ENCODE results near the gene MAGOH.
"Not testable (repeated sequence)": the region's sequence is repeated elsewhere in the genome, so short reads cannot be mapped to it uniquely, and the experiment has no call there.

Gene MAGOH

GRCh38 chr1:53238197-53239155 is at the start of gene MAGOH:
Gene MAGOH, minus strand, starts transcription at chr1:53238518. Its CDS starts 70 bp downstream, at chr1:53238448.
- DNase-seq (ENCODE audit: low read depth): peak; percentile 87

GRCh38 chr1:53286955-53287354 is 48.6 kb upstream of the MAGOH start:
- no peak for DNase-seq (ENCODE audit: low read depth)

GRCh38 chr1:53285969-53286760 is 47.8 kb upstream of the MAGOH start:
- no peak for DNase-seq (ENCODE audit: low read depth)

- no peak for DNase-seq (ENCODE audit: low read depth)
Measured at GRCh38 chr1:53285546-53285945, 47.2 kb upstream of the MAGOH start.

- no peak for DNase-seq (ENCODE audit: low read depth)
Measured at GRCh38 chr1:53284224-53285020, 46.1 kb upstream of the MAGOH start.

GRCh38 chr1:53283156-53283555 is 44.8 kb upstream of the MAGOH start:
- not testable (repeated sequence) for DNase-seq (ENCODE audit: low read depth)

- DNase-seq (ENCODE audit: low read depth): no peak
Measured at GRCh38 chr1:53281133-53281532, 42.8 kb upstream of the MAGOH start.

GRCh38 chr1:53280496-53280895 is 42.2 kb upstream of the MAGOH start:
- DNase-seq (ENCODE audit: low read depth): no peak

- no peak for DNase-seq (ENCODE audit: low read depth)
Measured at GRCh38 chr1:53279296-53280200, 41.2 kb upstream of the MAGOH start.

GRCh38 chr1:53278298-53278725 is 40.0 kb upstream of the MAGOH start:
- DNase-seq (ENCODE audit: low read depth): peak; percentile 23

GRCh38 chr1:53277326-53277725 is 39.0 kb upstream of the MAGOH start:
- no peak for DNase-seq (ENCODE audit: low read depth)

GRCh38 chr1:53276902-53277281 is 38.6 kb upstream of the MAGOH start:
- DNase-seq (ENCODE audit: low read depth): no peak

- no peak for DNase-seq (ENCODE audit: low read depth)
Measured at GRCh38 chr1:53276153-53276901, 38.0 kb upstream of the MAGOH start.

GRCh38 chr1:53275566-53275965 is 37.2 kb upstream of the MAGOH start:
- DNase-seq (ENCODE audit: low read depth): no peak

GRCh38 chr1:53274541-53275185 is 36.3 kb upstream of the MAGOH start:
- DNase-seq (ENCODE audit: low read depth): no peak

- DNase-seq (ENCODE audit: low read depth): no peak
Measured at GRCh38 chr1:53274026-53274425, 35.7 kb upstream of the MAGOH start.

GRCh38 chr1:53273526-53273925 is 35.2 kb upstream of the MAGOH start:
- DNase-seq (ENCODE audit: low read depth): no peak

GRCh38 chr1:53272349-53272748 is 34.0 kb upstream of the MAGOH start:
- DNase-seq (ENCODE audit: low read depth): no peak

- DNase-seq (ENCODE audit: low read depth): no peak
Measured at GRCh38 chr1:53271446-53272090, 33.2 kb upstream of the MAGOH start.
